ENCODE data around the gene MAPKBP1. TPM values are rescaled to one million over a fixed set of nuclear protein-coding genes. Genes with fewer than 3 reads are reported as not detected.

The MAPKBP1 gene
- total RNA-seq, 1 experiment from 2014 or later, result 14.5 TPM

- TF ChIP-seq HMGA2 (CRISPR knock-in tag; IDR thresholded peaks at IDR 0.05) (no peak), E2F5 (CRISPR knock-in tag; IDR thresholded peaks at IDR 0.05) (no peak), NR3C1 (CRISPR knock-in tag; conservative IDR thresholded peaks at IDR 0.05; ENCODE audit: low read depth) (no peak), JUN (CRISPR knock-in tag; IDR thresholded peaks at IDR 0.05) (no peak), IRF1 (CRISPR knock-in tag; IDR thresholded peaks at IDR 0.05) (no peak), ARID4B (CRISPR knock-in tag; IDR thresholded peaks at IDR 0.05; ENCODE audit: borderline replicate concordance) (no peak), CREM (CRISPR knock-in tag; IDR thresholded peaks at IDR 0.05) (no peak), EMX1 (CRISPR knock-in tag; IDR thresholded peaks at IDR 0.05) (no peak), ZNF263 (CRISPR knock-in tag; IDR thresholded peaks at IDR 0.05; ENCODE audit: low read depth) (no peak), FOXJ3 (CRISPR knock-in tag; IDR thresholded peaks at IDR 0.05; ENCODE audit: borderline replicate concordance) (no peak), TEAD1 (CRISPR knock-in tag; IDR thresholded peaks at IDR 0.05) (no peak)
- TF ChIP-seq, protein P1, sequence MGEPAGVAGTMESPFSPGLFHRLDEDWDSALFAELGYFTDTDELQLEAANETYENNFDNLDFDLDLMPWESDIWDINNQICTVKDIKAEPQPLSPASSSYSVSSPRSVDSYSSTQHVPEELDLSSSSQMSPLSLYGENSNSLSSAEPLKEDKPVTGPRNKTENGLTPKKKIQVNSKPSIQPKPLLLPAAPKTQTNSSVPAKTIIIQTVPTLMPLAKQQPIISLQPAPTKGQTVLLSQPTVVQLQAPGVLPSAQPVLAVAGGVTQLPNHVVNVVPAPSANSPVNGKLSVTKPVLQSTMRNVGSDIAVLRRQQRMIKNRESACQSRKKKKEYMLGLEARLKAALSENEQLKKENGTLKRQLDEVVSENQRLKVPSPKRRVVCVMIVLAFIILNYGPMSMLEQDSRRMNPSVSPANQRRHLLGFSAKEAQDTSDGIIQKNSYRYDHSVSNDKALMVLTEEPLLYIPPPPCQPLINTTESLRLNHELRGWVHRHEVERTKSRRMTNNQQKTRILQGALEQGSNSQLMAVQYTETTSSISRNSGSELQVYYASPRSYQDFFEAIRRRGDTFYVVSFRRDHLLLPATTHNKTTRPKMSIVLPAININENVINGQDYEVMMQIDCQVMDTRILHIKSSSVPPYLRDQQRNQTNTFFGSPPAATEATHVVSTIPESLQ (CRISPR knock-in tag; IDR thresholded peaks at IDR 0.05), result no peak
- TF ChIP-seq, protein P2, sequence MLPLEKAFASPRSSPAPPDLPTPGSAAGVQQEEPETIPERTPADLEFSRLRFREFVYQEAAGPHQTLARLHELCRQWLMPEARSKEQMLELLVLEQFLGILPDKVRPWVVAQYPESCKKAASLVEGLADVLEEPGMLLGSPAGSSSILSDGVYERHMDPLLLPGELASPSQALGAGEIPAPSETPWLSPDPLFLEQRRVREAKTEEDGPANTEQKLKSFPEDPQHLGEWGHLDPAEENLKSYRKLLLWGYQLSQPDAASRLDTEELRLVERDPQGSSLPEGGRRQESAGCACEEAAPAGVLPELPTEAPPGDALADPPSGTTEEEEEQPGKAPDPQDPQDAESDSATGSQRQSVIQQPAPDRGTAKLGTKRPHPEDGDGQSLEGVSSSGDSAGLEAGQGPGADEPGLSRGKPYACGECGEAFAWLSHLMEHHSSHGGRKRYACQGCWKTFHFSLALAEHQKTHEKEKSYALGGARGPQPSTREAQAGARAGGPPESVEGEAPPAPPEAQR (CRISPR knock-in tag; IDR thresholded peaks at IDR 0.05), result no peak
- Mint-ChIP-seq H3K4me1 (peaks cover 28% of the 10 kb centered on the region), H3K9me3 (peaks cover 4% of the 10 kb centered on the region), H3K27me3 (ENCODE audit: low read depth) (no peaks in the 10 kb centered on the region), H3K36me3 (peaks cover 3% of the 10 kb centered on the region; the same call in 1 of the 2 replicates), H3K4me3 (no peak overlapping the region), H3K27ac (no peak overlapping the region)
- no peak for DNase-seq (ENCODE audit: low spot score)
- no peak for ATAC-seq
- ChIA-PET POLR2A (no interaction called here), CTCF (interaction anchor here (0.7 to 4.0 kb wide), 4 partner anchors 9 to 122 kb away, joined by 3 to 25 read pairs (median 8); partner anchors contain the start of gene MAPKBP1)
Measured at GRCh38 chr15:41783296-41783695, 9.0 kb downstream of the MAPKBP1 start.

DNA sequence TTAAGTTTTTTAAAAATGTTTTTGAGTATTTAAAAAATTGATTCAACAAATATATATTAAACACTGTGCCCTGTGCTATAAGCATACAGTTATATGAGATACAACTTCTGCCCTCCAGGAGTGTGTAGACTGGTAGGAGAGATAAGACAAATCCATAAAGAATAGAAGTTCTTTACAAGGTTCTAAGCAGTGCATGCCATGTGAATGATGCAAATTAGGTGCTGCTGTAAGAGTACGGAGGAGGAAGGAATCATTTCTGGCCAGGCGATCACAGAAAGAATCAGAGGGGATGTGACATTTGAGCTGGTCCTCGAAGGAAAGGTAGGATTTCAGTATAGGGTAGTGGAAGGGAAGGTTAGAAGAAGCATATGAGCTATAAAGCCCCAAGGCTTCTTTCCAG is 14.0 kb downstream of the MAPKBP1 start:
- H3K9me3 Mint-ChIP-seq, result peaks cover 4% of the 10 kb centered on the region
- H3K27ac Mint-ChIP-seq, result no peak overlapping the region
- no peak for TF ChIP-seq CBFB (CRISPR knock-in tag; IDR thresholded peaks at IDR 0.05; ENCODE audit: low read depth)
- no peak for TF ChIP-seq MAX (CRISPR knock-in tag; IDR thresholded peaks at IDR 0.05)
- no peak for TF ChIP-seq ZBTB21 (CRISPR knock-in tag; IDR thresholded peaks at IDR 0.05; ENCODE audit: borderline replicate concordance)
- no peak for TF ChIP-seq OVOL2 (CRISPR knock-in tag; IDR thresholded peaks at IDR 0.05; ENCODE audit: borderline replicate concordance)
- no peak overlapping the region for H3K4me3 Mint-ChIP-seq
- ChIA-PET POLR2A (no interaction called here), CTCF (interaction anchor here (1.1 to 6.2 kb wide), 3 partner anchors 14 to 116 kb away, joined by 3 to 45 read pairs (median 7); partner anchors contain the start of gene MAPKBP1)
- H3K36me3 Mint-ChIP-seq, result peaks cover 3% of the 10 kb centered on the region; the same call in 1 of the 2 replicates
- DNase-seq (ENCODE audit: low spot score) (no peak), ATAC-seq (no peak)
- H3K4me1 Mint-ChIP-seq, result peaks cover 37% of the 10 kb centered on the region
- H3K27me3 Mint-ChIP-seq (ENCODE audit: low read depth), result no peaks in the 10 kb centered on the region

Data from WTC11 (cell line).